Measurements from ENCODE around the gene TOGARAM1.

TOGARAM1 gene

GRCh38 chr14:44961554-44962333 is at the start of gene TOGARAM1, which contains the start of gene KLHL28:
TSS of gene TOGARAM1 (plus strand) at chr14:44962190. CDS start at chr14:44962422, 232 bp downstream.
TSS of gene KLHL28 (minus strand) at chr14:44961947. CDS start at chr14:44945928, 16,019 bp downstream.
- peak; percentile 92 to 93 for DNase-seq (ENCODE audit: low read depth in 2 of 2, low spot score in 1 of 2)

DNA sequence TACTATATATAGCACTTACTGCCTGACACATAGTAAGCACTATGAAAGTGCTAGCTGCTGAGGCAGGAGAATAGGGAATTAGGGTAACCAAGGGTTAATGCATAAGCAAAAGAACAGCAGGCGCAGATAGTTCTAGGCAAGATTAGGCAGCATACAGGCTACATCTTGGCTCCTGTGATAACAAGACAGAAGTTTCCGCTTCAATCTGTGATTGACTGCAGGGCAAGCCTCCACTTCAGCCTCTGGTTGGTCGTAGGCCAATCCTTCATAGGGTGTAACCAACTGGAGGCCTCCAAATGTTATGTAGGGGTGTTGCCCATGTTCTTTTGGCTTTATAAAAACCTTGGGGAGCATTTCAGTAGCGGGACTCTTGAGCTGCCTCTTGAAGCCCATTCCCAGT is 47.1 kb upstream of the TOGARAM1 start:
- no peak for DNase-seq (ENCODE audit: low read depth in 2 of 2, low spot score in 1 of 2)

DNA sequence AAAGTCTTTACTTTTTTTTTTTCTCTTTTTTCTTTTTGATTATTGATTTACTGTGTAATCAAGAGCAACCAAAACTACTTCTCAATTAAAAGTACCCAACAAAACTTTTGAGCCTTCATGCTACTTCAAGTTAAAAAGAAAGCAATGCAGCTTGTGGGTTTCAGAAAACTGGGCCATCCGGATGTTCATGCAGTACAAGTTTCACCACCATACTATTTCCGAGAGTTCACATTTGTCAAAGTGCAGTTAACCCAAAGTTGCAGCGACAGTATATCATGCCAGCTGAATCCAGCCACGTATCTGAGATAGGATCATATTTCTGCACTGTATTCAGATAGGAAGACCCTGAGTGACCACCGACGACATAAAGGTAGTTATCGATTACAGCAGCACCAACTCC is 33.2 kb upstream of the TOGARAM1 start:
- no peak for DNase-seq (ENCODE audit: low read depth in 2 of 2, low spot score in 1 of 2)

GRCh38 chr14:44935155-44935554 is 26.8 kb upstream of the TOGARAM1 start:
- no peak for DNase-seq (ENCODE audit: low read depth in 2 of 2, low spot score in 1 of 2)

DNA sequence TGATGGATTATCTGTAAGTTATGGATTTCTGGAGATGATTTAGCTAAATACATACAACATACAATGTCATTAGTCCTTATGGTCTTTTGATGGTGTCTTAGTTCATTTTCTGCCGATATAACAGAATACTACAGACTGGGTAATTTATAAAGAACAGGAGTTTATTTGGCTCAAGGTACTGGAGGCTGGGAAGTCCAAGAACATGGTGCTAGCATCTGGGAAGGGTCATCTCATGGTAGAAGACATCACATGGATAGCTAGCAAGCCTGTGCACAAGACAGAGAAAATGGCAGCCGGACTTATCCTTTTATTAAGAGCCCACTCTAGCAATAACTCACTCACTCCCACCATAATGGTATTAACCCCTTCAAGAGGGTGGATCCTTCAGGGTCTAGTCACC is 24.4 kb upstream of the TOGARAM1 start:
- no peak for DNase-seq (ENCODE audit: low read depth in 2 of 2, low spot score in 1 of 2)

DNA sequence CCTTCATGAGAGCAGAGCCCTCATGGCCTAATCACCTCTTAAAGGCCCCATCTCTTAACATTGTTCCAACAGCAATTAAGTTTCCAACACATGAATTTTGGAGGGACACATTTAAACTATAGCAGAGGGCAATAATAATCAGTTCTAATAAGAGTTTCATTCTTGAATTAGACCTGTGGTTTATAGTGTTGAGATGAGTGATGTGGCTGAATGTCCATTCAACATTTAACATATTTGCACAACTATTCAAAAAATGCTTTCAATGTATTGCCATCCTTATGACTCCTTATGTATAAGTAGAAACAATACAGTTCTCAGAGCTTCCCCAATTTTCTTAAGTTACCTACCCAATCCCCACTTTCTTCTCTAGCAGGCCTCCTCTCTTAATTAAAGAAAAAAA is 21.8 kb upstream of the TOGARAM1 start:
- no peak for DNase-seq (ENCODE audit: low read depth in 2 of 2, low spot score in 1 of 2)

DNA sequence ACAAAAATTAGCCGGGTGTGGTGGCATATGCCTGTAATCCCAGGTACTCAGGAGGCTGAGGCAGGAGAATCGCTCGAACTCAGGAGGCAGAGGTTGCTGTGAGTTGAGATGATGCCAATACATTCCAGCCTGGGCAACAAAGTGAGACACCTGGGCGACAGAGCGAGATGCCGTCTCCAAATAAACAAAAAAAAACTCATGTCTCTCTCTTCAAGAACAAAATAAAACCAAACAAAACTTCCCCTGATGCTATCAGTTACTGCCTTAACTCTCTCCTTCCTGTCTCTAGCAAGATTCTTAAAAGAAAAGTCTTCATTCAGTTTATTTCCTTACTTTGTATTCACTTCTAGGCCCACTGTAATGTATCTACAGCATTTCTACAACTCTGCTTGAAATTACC is 21.0 kb upstream of the TOGARAM1 start:
- no peak for DNase-seq (ENCODE audit: low read depth in 2 of 2, low spot score in 1 of 2)

GRCh38 chr14:44941591-44941990 is 20.4 kb upstream of the TOGARAM1 start:
- DNase-seq (ENCODE audit: low read depth in 2 of 2, low spot score in 1 of 2): no peak

- DNase-seq (ENCODE audit: low read depth in 2 of 2, low spot score in 1 of 2): no peak
Observed at GRCh38 chr14:44942436-44942835, 19.6 kb upstream of the TOGARAM1 start.

- DNase-seq (ENCODE audit: low read depth in 2 of 2, low spot score in 1 of 2): no peak
Observed at GRCh38 chr14:44944107-44944506, 17.9 kb upstream of the TOGARAM1 start.

GRCh38 chr14:44945264-44945663 is 16.7 kb upstream of the TOGARAM1 start:
- DNase-seq (ENCODE audit: low read depth in 2 of 2, low spot score in 1 of 2): no peak

- DNase-seq (ENCODE audit: low read depth in 2 of 2, low spot score in 1 of 2): no peak
Observed at GRCh38 chr14:44951051-44951450, 10.9 kb upstream of the TOGARAM1 start.

DNA sequence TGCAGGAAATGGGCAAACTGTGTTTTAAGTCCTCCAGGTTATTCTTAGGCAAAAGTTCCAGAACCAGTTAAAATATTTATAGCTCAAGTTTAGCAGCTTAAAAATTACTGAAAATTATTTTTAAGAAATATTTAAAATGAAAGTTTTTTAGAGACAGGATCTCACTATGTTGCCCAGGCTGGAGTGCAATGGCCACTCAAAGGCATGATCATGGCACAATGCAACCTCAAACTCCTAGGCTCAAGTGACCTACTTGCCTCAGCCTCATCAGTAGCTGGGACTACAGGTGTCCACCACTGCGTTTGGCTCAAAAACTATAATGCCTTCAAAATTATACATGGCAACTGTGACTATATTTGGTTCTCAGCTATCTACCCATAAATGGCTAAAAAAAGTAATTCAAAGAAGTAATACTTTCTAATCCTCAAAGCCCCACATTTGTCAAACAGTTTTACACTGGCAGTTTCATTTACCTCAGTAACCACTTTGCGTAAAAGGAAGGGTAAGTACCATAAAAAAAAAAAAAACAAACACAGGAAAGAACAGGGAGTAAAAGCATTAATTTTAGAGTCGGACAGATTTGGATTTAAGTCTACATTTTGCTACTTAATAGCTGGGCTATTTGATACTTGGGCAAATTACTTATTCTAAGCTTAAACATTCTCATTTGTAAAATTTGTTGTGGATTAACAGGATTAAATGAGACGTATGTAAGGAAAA is 9.4 kb upstream of the TOGARAM1 start:
- no peak for DNase-seq (ENCODE audit: low read depth in 2 of 2, low spot score in 1 of 2)

DNA sequence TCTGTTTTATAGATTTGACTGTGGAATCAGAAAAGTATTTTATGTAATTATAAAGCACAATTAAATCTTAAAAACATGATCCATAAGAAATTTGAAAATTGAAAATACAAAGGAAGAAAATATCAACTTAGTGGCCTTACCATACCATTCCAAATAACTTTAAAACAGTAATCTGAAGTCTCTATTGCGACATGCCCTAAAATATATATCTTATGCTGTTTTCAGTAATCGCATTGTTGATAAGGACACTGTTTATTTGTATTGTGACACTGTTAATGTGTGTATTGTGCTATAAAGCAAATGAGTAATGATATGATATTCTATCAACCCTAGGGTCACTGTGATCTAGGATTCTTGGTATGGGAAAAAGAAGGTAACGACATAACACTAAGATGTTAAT is 7.2 kb upstream of the TOGARAM1 start:
- no peak for DNase-seq (ENCODE audit: low read depth in 2 of 2, low spot score in 1 of 2)

DNA sequence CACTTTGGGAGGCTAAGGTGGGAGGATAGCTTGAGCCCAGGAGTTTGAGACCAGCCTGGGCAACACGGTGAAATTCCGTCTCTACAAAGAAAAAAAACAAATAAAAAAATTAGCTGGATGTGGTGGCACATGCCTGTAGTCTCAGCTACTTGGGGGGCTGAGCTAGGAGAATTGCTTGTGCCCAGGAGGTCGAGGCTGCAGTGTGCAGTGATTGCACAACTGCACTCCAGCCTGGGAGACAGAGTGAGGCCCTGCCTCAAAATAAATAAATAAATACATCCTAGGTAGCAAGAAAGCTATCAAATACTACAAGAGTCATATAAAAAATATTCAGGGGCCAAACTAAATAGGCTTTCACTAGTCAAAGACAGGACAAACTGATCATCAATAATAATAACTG is 6.5 kb upstream of the TOGARAM1 start:
- no peak for DNase-seq (ENCODE audit: low read depth in 2 of 2, low spot score in 1 of 2)

GRCh38 chr14:44956866-44957265 is 5.1 kb upstream of the TOGARAM1 start:
- no peak for DNase-seq (ENCODE audit: low read depth in 2 of 2, low spot score in 1 of 2)

GRCh38 chr14:44959538-44959937 is 2.5 kb upstream of the TOGARAM1 start:
- DNase-seq (ENCODE audit: low read depth in 2 of 2, low spot score in 1 of 2): no peak

DNA sequence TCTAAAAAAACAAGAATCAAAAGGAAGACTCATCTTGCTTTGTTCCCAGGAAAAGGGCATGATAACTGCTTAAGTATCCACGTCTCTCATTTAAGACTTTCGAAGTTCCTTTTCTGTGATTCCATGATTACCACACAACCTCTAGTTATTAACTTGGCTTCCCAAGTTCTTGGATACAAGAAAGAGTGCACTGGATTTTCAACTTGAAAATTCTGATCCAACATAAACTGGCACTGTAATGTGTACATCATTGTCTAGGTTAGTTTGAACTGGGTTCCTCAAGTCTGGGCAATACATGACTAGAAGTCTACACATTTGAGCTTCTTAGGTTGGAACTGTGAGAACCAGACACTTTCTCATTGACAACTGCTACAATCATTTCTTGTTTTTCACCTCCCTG is 1.8 kb upstream of the TOGARAM1 start:
- DNase-seq (ENCODE audit: low read depth in 2 of 2, low spot score in 1 of 2): no peak

DNA sequence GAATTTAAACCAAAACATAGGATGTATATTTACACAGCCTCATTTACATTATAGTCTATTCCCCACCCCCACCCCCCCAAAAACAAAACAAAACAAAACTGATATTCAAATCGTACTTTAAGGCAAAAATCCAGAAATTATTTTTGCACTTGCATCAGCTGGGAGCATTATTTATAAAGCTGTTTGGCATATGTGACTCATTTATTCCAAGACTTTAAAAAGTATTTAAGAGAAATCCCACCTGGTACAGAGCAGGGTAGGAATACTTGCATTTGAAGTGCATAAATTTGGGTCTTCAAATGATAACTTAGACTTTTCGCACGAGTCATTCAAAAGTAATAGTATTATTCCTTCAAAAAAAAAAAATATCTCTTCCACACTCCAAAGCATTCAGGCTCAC is 1.3 kb upstream of the TOGARAM1 start:
- DNase-seq (ENCODE audit: low read depth in 2 of 2, low spot score in 1 of 2): no peak

DNA sequence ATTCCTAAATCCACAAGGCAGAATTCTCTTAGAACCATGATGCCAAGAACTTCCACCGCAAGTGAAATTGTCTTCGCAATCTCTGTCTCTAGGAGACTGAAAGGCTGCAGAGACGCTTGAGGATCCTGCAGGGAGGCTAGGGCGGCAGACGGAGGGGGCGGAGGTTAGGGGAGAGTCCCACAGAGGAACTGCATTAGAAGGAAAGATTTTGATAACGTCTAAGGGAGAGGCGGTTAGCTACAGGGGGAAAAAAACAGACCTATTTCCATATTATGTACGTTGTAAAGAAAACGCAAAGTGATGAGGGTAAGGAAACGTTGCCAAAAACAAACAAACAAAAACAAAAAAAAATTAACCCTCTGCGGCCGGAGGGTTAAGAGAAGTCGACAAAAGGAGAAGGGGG is 838 bp upstream of the TOGARAM1 start:
- peak; percentile 22 to 28 for DNase-seq (ENCODE audit: low read depth in 2 of 2, low spot score in 1 of 2)

DNA sequence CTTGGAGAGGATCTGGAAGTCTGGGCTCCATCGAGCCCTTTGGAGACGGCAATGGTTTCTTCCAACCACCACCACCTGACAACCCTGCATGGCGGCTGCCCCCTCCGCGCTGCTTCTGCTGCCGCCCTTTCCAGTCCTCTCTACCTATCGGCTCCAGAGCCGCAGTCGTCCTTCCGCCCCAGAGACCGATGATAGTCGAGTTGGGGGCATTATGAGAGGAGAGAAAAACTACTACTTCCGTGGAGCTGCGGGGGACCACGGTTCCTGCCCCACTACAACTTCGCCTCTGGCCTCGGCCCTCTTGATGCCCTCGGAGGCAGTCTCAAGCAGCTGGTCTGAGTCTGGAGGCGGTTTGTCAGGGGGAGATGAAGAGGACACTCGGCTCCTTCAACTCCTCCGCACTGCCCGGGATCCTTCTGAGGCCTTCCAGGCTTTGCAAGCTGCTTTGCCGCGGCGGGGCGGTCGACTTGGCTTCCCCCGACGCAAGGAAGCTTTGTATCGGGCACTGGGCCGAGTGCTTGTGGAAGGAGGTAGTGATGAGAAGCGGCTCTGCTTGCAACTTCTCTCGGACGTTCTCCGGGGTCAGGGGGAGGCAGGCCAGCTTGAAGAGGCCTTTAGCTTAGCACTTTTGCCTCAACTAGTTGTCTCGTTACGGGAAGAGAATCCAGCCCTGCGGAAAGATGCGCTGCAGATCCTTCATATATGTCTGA is 499 bp downstream of the TOGARAM1 start:
- DNase-seq (ENCODE audit: low read depth in 2 of 2, low spot score in 1 of 2): peak in 1 of 2 donors; percentile 8

- DNase-seq (ENCODE audit: low read depth in 2 of 2, low spot score in 1 of 2): no peak
Observed at GRCh38 chr14:44963044-44963528, 1.1 kb downstream of the TOGARAM1 start.

Measured in stimulated activated CD8-positive, alpha-beta memory T cell treated with anti-CD3 and anti-CD28 coated beads, Interleukin-4, amount 100 ng/mL, for 4 hours (primary cell).